HG03103 (cell line): ENCODE data around the gene BRICD5.

Experiments
- ATAC-seq: cut with Tn5 transposase; IDR thresholded peaks from one replicate; pipeline ENCODE4 v1.9.1; 2021; ENCODE audit warnings: low read depth; ENCODE audit not compliant: unreplicated experiment

BRICD5 gene

GRCh38 chr16:2238150-2238837 lies 27.6 kb upstream of the BRICD5 start:
- ATAC-seq, result no peak

- no peak for ATAC-seq
Measured at GRCh38 chr16:2237493-2238149, 27.0 kb upstream of the BRICD5 start.

GRCh38 chr16:2237102-2237482 lies 26.4 kb upstream of the BRICD5 start:
- no peak for ATAC-seq

GRCh38 chr16:2236337-2237101 lies 25.9 kb upstream of the BRICD5 start, which contains the start of gene DNASE1L2:
Gene DNASE1L2, plus strand, starts transcription at chr16:2236444. Its CDS starts 373 bp downstream, at chr16:2236817.
- ATAC-seq, result no peak

DNA sequence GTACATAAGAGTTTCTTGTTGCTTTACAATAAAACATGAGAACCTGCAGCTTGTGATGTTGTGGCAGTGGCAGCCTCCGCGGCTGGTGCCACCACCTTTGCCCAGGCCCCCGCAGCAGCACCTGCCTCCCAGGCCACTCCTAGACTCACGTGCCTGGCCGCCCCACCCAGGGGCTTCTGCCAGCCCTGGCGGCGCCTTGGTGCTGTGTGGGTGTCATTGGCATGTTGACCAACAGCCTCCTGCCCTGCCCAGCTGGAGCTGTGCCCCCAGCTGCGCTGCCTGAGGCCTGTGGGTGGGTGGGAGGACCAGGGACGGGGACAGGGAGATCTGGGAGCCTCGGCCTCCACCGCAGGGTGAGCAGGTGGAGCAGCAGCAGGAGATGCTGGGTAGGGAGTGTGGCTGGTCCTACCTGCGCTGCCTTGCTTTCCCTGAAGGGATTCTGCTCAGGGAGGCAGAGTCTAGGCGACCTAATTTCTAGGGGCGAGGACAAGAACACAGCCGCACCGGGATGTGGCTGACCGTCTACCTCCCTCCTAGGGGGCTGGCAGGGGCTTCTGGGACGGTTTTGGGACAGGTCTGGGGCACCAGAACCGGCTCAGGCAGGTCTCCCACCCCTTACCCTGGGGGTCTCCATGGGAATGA lies 25.2 kb upstream of the BRICD5 start:
- no peak for ATAC-seq

DNA sequence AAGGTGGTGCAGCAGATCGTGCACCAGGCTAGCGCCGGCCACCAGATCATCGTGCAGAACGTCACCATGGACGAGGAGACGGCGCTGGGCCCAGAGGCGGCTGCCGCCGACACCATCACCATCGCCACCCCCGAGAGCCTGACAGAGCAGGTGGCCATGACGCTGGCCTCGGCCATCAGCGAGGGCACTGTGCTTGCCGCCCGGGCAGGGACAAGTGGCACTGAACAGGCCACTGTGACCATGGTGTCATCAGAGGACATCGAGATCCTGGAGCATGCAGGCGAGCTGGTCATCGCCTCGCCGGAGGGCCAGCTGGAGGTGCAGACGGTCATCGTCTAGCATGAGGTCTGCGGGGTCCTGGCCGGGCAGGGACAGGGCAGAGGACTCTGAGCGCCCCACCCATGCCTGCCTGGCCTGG lies 24.6 kb upstream of the BRICD5 start:
- ATAC-seq, result no peak

DNA sequence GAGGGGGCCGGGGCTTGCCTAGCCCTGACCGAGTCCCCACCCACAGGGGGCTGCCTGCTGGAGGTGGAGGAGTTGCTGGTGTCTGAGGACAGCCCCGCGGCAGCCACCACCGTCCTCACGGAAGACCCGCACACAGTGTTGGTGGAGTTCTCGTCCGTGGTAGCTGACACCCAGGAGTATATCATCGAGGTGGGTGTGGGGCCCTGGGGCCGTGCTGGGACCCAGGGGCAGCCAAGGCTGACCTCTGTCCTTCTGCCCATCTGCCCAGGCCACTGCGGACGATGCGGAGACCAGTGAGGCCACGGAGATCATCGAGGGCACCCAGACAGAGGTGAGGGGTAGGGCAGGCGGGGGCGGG lies 24.1 kb upstream of the BRICD5 start:
- no peak for ATAC-seq

GRCh38 chr16:2233872-2234812 lies 23.5 kb upstream of the BRICD5 start:
- ATAC-seq, result no peak

- ATAC-seq, result no peak
Measured at GRCh38 chr16:2233046-2233775, 22.5 kb upstream of the BRICD5 start.

- no peak for ATAC-seq
Measured at GRCh38 chr16:2232094-2232990, 21.7 kb upstream of the BRICD5 start.

- ATAC-seq, result no peak
Measured at GRCh38 chr16:2231016-2231931, 20.6 kb upstream of the BRICD5 start.

GRCh38 chr16:2230376-2230775 lies 19.7 kb upstream of the BRICD5 start:
- no peak for ATAC-seq

GRCh38 chr16:2229632-2230250 lies 19.1 kb upstream of the BRICD5 start:
- no peak for ATAC-seq

DNA sequence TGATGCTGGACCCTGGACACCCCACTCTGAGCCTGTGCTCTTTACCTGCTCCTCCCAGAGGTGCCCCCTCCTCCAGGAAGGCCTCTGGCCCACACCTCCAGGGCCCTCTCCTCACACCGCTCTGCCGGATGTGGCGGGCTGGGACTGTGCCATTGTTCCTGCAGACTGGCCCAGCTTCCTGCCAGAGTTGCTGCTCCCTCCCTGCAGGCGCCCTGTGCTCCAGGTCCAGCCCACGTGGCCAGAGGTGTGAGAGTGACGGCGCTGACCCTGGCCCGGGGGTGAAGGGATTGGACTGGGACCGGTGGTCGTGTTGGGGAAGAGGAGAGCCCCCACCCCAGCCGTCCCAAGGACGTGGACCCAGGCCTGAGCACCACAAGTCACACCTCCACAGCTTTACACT lies 18.4 kb upstream of the BRICD5 start:
- no peak for ATAC-seq

GRCh38 chr16:2228161-2228824 lies 17.6 kb upstream of the BRICD5 start:
- ATAC-seq, result no peak

DNA sequence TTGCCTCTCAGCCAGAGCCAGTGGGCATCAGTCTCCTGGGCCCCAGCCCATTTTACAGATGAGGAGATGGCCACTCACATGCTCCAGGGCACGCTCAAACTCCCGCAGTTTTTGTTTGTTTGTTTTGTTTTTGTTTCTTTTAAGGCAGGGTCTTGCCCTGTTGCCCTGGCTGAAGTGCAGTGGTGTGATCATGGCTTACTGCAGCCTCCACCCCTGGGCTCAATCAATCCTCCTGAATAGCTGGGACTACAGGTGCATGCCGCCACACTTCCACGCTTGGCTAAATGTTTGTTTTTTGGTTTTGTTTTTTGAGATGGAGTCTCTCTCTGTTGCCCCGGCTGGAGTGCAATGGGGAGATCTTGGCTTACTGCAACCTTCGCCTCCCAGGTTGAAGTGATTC lies 16.3 kb upstream of the BRICD5 start:
- no peak for ATAC-seq
